ENCODE data around the gene SPECC1. TPM values are rescaled to one million over a fixed set of nuclear protein-coding genes. Genes with fewer than 3 reads are reported as not detected.

Gene SPECC1
- total RNA-seq, 1 experiment from 2014 or later, result 55.3 TPM

GRCh38 chr17:20228860-20229259, 219.7 kb downstream of the SPECC1 start:
- CTCF ChIA-PET, result interaction anchor here (1.7 to 6.6 kb wide), 3 partner anchors 18 to 108 kb away, joined by 8 to 56 read pairs (median 22); no protein-coding TSS in a partner anchor

DNA sequence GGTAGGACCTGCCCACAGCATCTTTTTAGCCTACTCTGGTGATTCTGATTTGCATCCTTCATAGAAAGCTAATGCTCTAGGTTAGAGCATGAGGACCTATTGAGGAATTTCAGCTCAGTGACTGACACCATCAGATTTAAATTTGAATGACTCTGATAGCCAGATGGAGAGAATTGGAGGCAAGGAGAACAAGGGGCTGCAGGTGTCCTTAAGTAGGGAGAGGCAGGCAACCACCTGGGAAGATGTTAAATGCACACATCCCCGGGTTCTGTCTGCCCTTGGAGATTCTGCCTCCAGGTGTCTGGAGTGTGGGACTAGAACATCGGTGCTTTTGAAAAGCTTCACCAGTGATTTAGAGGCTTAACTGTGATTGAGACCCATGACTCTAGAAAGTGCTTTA, 221.8 kb downstream of the SPECC1 start:
- intact Hi-C loops (cut with micrococcal nuclease), result no loop called here
- H3K27me3 Mint-ChIP-seq (ENCODE audit: insufficient read depth, unreplicated experiment), result no peaks in the 10 kb centered on the region
- peaks cover 23% of the 10 kb centered on the region for H3K4me1 Mint-ChIP-seq (ENCODE audit: insufficient read depth, unreplicated experiment)
- H3K27ac Mint-ChIP-seq (ENCODE audit: low read depth, unreplicated experiment), result no peak overlapping the region
- H3K4me3 Mint-ChIP-seq (ENCODE audit: unreplicated experiment), result no peak overlapping the region
- ChIA-PET POLR2A (no interaction called here), CTCF (interaction anchor here (0.6 kb wide), 1 partner anchor 253 kb away, joined by 3 read pairs; no protein-coding TSS in a partner anchor)
- DNase-seq (ENCODE audit: unreplicated experiment), result no peak
- no TSS peak for BruUV-seq (replicated peaks)
- H3K9me3 Mint-ChIP-seq (ENCODE audit: unreplicated experiment), result no peaks in the 10 kb centered on the region
- H3K36me3 Mint-ChIP-seq (ENCODE audit: insufficient read depth, unreplicated experiment), result peaks cover 58% of the 10 kb centered on the region
- no peak for TF ChIP-seq CTCF (IDR thresholded peaks at IDR 0.05; ENCODE audit: unreplicated experiment)

More at GRCh38 chr17:20228860-20229259, 219.7 kb downstream of the SPECC1 start:
- BruUV-seq (replicated peaks), result no TSS peak
- Mint-ChIP-seq H3K4me3 (ENCODE audit: unreplicated experiment) (no peak overlapping the region), H3K4me1 (ENCODE audit: insufficient read depth, unreplicated experiment) (peaks cover 35% of the 10 kb centered on the region), H3K9me3 (ENCODE audit: unreplicated experiment) (no peaks in the 10 kb centered on the region), H3K36me3 (ENCODE audit: insufficient read depth, unreplicated experiment) (peaks cover 51% of the 10 kb centered on the region), H3K27ac (ENCODE audit: low read depth, unreplicated experiment) (no peak overlapping the region), H3K27me3 (ENCODE audit: insufficient read depth, unreplicated experiment) (no peaks in the 10 kb centered on the region)
- intact Hi-C loops (cut with micrococcal nuclease), result loop anchor here (5.0 kb wide), 2 partner anchors 72 to 237 kb away; no protein-coding TSS in a partner anchor
- no peak for TF ChIP-seq CTCF (IDR thresholded peaks at IDR 0.05; ENCODE audit: unreplicated experiment)
- no peak for DNase-seq (ENCODE audit: unreplicated experiment)
- POLR2A ChIA-PET, result no interaction called here

- DNase-seq (ENCODE audit: unreplicated experiment), result no peak
- POLR2A ChIA-PET, result interaction anchor here (0.9 kb wide), 1 partner anchor 23 kb away, joined by 3 read pairs; no protein-coding TSS in a partner anchor
- Mint-ChIP-seq H3K4me3 (ENCODE audit: unreplicated experiment) (no peak overlapping the region), H3K36me3 (ENCODE audit: insufficient read depth, unreplicated experiment) (peaks cover 63% of the 10 kb centered on the region), H3K27me3 (ENCODE audit: insufficient read depth, unreplicated experiment) (no peaks in the 10 kb centered on the region), H3K4me1 (ENCODE audit: insufficient read depth, unreplicated experiment) (peaks cover 12% of the 10 kb centered on the region), H3K9me3 (ENCODE audit: unreplicated experiment) (no peaks in the 10 kb centered on the region), H3K27ac (ENCODE audit: low read depth, unreplicated experiment) (no peak overlapping the region)
- no TSS peak for BruUV-seq (replicated peaks)
- intact Hi-C loops (cut with micrococcal nuclease), result no loop called here
- no peak for TF ChIP-seq CTCF (IDR thresholded peaks at IDR 0.05; ENCODE audit: unreplicated experiment)
- CTCF ChIA-PET, result interaction anchor here (0.6 to 0.8 kb wide), 5 partner anchors 21 to 110 kb away, joined by 3 read pairs; no protein-coding TSS in a partner anchor
These were observed 223.5 kb downstream of the SPECC1 start for GRCh38 chr17:20232611-20233010.

GRCh38 chr17:20234276-20234675, 225.1 kb downstream of the SPECC1 start:
- ChIA-PET CTCF (interaction anchor here (1.0 kb wide), 1 partner anchor 8 kb away, joined by 13 read pairs; no protein-coding TSS in a partner anchor), POLR2A (no interaction called here)
- Mint-ChIP-seq H3K9me3 (ENCODE audit: unreplicated experiment) (no peaks in the 10 kb centered on the region), H3K36me3 (ENCODE audit: insufficient read depth, unreplicated experiment) (peaks cover 46% of the 10 kb centered on the region), H3K4me1 (ENCODE audit: insufficient read depth, unreplicated experiment) (no peaks in the 10 kb centered on the region), H3K27me3 (ENCODE audit: insufficient read depth, unreplicated experiment) (no peaks in the 10 kb centered on the region), H3K27ac (ENCODE audit: low read depth, unreplicated experiment) (no peak overlapping the region), H3K4me3 (ENCODE audit: unreplicated experiment) (no peak overlapping the region)
- no TSS peak for BruUV-seq (replicated peaks)
- intact Hi-C loops (cut with micrococcal nuclease), result no loop called here
- no peak for TF ChIP-seq CTCF (IDR thresholded peaks at IDR 0.05; ENCODE audit: unreplicated experiment)
- DNase-seq (ENCODE audit: unreplicated experiment), result no peak
